A673 (cell line): ENCODE data around the gene KCNK15.

Experiments
- CTCF ChIP-seq: fragments of 300-800, 200-600 bp; sonication (generic); conservative IDR thresholded peaks from 2 replicates; pipeline ENCODE4 v1.5.1; 2017; ENCODE audit warnings: low read depth, mild to moderate bottlenecking, antibody characterized with exemption, low read length, moderate library complexity, mixed read lengths
- EZH2 ChIP-seq: fragments of 200-600 bp; sonication (generic); IDR thresholded peaks from 2 replicates; pipeline ENCODE4 v1.6.1; 2017; ENCODE audit warnings: borderline replicate concordance, low read depth, mild to moderate bottlenecking, mixed read lengths, antibody characterized with exemption, low read length; ENCODE audit not compliant: poor library complexity, severe bottlenecking

- TF ChIP-seq CTCF (no peak), EZH2 (no peak)
These were observed 44.4 kb upstream of the KCNK15 start for GRCh38 chr20:44701118-44701857.
